Stimulated activated CD4-positive, alpha-beta T cell treated with anti-CD3 and anti-CD28 coated beads, Interleukin-15, amount 100 ng/mL, for 48 hours (primary cell): ENCODE results near the gene WDR59.

ENCODE experiments used
- DNase-seq, 2 donors: peaks; one replicate each; pipeline ENCODE4 v3.0.0-alpha.2; 2020; ENCODE audit warnings: low read depth in 2 of 2

WDR59 gene

DNA sequence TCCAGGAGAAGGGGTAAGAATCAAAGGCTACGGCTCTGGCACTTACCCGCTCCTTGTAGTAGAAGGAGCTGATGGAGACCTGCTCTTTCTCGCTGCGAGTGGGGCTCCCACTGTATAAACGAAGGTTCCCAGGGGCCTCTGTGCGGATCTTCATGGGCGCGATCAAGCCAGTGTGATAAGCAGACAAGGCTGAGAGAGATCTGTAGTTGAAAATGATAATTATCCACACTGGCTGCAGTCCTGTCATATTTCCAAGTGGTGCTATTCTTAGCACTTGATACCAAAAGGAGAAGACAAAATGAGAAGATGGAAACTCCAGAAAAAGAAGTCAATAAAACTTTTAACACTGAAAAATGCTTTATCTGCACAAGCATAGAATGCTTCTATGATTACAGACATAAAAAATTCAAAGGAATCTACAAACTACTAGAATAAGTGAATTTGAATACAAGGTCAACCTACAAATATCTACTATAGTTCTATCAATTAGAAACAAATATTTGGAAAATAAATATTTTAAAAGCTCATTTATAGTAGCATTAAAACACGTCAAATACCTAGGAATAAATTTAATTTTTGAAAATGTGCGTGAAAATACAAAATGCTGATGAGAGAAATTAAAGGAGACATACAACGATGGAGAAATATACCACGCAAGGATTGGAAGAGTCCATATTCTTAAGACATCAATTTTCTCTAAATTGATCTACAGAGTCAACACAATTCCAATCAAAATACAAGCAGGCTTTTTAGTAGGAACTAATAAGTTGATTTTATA is 80.8 kb downstream of the WDR59 start:
- no peak for DNase-seq

DNA sequence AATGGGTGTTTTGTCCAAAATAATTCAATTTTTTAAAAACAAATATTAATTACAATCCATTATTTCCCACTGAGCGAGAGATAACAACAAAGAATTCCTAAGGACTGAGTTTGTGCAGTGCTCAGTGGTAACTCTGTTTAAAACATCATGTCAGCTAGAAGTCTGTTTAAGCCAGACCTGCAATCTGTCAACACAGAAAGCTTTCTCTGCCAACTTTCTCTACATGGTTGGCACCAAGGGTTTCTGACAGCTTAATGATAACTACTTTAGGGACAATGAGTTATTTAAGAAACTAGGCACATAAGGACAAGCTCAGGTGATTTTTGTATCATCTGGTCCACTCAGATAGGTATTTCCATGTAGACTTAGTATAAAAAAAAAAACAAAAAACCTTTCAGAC is 81.8 kb downstream of the WDR59 start:
- DNase-seq = no peak

DNA sequence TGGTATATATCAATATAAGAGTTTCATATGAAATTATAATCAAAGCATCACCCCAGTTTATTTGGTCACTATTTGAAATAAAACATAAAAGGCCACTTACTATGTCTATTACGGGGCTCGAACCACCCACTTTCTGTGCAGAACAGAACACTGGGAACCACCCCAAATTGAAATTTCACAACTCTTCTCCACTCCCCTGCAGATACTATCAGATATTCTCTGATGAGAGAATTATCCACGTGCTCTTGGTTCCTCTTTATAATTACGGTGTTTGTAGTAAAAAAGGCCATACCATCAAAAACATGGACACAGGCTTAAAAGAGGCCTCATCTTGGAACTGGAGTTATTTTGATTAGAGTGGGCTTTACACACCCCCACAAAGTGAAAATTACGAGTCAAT is 82.8 kb downstream of the WDR59 start:
- DNase-seq = no peak

DNA sequence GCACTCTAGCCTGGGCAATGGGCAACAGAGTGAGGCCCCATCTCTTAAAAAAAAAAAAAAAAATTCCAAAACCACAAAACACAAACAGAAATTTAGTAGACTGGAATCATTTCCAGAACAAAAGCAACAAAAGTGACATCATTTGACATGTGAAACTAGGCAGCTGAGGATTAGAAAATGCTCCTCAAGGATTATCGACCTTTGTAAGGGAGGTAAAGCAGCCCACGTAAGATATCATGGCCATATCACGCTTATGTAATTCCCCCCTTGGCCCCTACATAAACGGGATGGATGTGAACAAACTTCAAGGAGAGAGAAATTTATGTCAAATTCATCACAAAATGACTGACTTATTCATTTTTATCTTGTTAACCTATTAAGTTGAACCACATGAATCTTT is 83.3 kb downstream of the WDR59 start:
- DNase-seq = no peak

DNA sequence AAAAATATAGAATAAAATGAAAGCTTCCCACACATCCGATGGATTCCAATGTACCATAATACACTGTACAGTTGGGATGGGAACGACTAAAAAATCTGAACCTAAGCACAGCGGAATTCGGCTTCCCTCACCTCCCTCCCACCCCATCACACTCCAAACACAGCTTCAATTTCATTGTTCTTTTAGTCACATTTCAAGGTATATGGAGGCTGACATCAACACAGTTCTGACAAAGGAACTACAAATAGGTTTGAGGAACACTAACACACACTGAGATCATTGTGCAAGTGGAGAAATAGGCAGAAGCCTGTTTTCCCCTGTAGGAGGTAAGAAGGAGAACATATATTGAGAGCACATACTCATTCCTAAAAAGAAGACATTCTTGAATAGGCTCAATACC is 85.1 kb downstream of the WDR59 start:
- DNase-seq = no peak

DNA sequence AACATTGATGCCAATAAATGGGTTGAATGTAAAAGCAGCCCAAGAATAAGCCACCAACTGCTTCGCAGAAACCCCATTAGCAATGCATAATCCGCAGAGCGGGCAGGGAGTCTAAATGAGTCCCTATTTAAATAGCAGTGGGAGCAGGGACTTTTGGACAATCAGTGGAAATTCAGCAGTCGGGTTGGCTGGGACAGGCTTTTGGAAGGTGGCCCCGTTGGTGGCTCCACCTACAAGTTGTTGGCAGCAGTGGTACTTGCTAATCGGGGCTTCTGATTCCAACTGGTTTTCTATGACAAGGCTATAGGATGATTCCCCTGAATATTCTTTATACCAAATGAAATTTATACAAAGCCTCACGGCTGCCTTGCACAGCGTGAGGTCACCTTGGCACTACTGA is 86.3 kb downstream of the WDR59 start:
- no peak for DNase-seq

DNA sequence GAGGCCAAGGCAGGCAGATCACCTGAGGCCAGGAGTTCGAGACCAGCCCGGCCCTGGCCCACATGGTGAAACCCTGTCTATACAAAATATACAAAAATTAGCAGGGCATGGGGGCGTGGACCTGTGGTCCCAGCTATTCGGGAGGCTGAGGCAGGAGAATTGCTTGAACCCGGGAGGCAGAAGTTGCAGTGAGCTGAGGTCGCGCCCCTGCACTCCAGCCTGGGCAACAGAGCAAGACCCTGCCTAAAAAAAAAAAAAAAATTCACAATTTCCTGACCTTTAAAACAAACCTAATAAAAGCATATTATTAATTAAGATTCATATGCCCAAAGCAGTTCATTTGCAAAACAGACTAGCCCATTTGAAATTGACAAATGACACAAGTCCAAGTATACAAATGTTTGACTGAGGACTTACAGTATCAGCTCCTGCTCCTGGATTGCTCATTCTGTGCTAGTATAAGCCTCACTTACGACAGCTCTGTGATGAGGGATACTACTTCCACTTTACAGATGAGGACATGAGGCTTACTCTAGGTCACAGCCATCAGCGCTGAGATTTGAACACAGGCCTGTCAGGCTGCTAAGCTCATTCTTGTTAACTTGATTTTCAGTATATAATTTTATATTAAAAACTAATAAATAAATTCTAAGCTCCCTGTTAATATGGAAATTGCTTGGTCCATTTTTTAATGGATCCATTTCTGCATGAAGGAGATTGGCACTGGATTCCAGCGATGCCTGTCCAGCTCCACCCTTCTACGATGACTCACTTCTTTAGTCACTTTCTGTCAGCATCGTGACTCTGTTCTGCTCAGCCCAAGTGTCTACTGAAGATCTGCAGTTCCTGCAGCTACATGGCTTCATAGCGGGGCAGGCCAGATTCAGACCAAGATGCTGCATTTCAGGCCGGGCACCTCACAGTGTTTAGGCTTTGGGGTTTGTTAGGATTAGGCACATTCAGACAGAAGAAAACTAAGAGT is 88.2 kb downstream of the WDR59 start:
- no peak for DNase-seq

DNA sequence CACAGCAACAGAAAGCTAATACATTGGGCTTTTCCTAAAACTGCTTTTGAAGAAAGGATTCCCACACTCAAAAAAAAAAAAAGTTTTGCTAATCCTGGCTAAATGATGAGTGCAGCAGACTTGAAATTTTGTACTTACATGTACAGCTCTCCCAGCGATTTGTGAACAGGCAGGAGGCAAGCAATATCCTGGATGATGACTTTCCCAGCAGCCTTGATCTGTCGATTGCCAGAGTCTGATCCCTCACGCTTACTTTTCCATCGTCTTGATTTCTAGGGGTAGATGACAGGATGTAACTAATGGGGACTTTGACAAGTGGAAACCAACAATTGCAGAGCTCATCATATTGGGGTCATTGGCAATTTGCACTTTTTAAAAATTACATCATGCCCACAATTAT is 91.4 kb downstream of the WDR59 start:
- no peak for DNase-seq

DNA sequence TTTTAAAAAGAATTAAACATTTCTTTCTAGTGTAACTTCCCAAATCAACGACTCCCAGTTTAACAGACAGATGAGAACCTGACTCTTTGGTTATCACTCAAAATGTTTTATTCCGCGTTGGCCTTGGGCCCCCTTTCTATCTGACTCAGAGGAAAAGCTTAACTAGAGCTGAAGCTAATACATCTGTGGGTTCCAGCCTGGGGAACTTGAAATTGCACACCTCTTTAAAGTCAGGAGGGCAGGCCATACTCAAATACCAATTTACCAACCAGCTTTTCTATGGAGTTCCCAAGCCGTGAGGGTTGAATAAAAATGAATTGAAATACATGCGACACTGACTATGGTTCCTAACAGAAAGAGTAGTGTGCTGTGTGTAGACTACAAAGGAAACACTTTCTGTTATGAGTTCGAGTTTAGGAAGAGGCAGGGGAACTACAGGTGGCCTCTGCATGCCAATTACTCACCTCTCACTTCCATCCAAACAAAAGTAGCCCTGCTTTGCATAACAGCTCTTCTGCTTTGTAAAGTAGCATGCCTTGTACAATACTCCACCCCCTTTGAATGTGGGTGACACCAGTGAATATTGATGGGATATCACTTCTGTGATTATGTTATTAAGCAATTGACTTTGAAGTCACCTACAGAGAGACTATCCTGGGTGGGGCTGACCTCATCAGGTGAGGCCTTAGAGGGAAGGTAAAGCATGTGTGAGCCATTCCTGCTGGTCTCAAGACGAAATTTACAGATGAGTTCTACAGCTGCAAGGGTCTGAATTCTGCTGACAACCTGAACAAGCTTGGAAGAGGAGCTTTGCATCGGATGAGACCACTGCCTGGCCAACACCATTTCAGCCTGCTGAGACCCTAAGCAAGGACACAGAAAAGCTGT is 92.1 kb downstream of the WDR59 start:
- DNase-seq = no peak

DNA sequence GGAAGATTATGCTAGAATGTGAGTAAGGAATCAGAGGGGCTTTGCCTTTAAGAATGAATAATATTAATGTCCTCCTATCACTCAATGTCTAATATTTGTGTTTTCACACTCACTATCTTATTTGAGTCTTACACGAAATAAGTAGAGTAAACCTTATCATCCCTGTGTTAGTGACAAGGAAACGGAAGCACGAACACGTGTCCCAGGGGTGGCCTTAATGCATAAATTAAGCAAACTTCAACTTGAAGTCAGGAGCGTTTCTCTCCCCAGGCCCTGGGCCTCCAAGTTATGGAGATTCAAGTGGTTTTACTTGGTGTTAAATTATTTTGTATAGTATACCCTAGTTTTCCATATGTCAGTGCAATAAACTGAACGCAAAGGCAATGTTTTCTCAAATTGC is 96.0 kb downstream of the WDR59 start:
- no peak for DNase-seq

DNA sequence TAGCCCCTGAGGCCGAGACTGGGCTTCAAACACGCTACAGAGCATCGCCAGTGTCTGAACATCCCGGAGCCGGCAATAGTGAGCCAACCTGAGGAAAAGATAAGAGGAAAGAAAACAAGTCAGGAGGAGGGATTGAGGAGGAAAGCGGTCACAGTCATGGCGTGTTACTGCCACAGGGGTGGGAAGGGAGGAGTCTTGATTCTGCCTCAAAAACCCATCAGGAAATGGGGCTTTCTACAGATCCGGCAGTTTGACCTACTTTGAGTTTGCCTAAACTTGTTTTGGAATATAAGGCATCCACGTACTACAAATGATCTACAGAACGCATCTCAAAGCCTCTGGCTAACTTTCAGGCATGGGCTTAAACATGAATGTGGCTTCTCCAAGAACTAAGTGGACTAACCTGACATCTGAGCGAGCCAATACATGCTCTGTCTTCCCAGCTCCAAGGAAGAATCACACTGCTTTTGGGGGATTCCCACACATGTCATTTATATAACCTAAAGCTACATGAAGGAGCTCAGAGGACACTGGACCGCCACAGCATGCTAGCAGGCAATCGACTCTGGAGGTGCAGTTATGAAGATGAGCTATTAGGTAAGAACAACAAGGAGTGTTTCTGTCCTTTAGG is 96.6 kb downstream of the WDR59 start:
- DNase-seq = no peak

DNA sequence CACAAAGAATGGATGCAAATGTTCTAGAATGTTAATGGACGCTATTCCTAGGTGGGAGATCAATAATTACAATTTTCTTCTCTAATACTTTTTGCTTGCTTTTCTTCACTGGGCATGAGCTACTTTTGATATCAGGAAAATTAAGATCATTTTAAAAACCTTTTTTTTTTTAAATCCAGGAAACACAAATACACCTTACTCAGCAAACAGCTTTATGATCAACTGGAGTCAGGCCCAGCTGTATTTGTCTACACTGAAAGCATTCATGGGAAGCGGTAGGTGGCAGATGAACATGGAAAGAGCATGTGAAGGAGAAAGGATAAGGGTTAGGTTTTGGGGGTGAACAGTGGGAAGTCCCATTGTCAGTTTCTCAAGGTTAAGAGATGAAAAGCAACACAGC is 97.8 kb downstream of the WDR59 start:
- DNase-seq = no peak

DNA sequence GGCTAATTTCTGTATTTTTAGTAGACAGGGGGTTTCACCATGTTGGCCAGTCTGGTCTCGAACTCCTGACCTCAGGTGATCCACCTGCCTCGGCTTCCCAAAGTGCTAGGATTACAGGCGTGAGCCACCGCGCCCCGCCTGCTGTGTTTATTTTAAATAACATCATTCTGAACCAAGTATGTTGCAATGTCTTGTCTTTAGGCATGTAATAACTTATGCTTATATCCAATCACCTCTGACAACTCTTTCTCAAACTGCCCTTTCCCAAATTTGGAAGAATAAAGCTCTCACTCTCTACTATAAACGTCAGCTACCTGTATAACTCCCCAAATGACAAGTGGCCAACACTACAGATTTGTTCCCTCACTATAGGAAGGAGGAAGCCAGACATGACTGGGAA is 107.2 kb downstream of the WDR59 start:
- no peak for DNase-seq

DNA sequence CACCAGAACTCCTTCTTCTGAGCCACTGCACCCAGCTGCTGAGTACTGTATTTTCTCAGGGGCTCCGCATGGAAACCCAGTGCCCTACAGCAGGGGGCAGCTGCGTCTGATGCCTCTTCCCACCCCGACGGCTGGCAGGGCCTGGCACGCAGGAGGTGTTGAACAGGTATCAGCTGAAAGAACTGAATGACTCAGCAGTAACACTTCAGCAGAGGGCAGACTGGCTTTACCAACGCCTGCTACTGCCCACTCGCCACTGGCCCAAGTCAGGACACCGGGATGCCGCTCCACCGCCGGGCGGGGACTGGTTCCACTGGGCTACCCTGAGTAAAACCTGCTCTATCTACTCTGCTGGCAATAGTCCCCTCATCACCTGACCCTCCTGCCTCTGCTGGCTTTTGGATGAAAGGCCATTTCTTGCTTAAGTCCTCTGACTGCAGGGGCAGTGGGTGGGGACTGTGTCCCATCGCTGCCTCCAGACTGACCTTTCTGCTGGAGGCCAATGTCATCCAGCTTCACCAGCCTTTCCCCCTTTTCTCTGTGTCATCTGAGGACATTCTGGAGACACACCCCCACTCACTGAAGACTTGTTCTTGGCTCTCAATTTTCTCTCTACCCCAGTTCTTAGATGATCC is 109.9 kb downstream of the WDR59 start:
- DNase-seq = no peak

DNA sequence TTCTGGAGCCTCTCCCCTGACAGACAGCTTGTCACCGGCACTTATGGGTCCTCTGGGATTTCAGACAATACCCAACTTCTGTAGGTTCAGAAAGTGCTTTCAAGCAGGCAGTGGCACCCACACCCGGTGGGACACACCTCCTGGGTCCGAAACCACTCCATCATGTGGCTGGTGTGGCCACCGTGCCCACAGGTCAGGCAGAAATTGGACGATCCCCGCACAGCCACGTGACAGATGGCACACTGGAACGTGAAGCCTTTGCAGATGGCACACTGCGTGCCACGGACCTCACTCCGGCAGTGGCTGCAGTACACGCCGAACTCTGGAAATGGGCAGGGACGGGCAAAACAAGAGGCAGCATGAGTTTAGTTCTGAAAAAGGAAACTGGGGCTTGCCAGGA is 110.8 kb downstream of the WDR59 start:
- DNase-seq = no peak

DNA sequence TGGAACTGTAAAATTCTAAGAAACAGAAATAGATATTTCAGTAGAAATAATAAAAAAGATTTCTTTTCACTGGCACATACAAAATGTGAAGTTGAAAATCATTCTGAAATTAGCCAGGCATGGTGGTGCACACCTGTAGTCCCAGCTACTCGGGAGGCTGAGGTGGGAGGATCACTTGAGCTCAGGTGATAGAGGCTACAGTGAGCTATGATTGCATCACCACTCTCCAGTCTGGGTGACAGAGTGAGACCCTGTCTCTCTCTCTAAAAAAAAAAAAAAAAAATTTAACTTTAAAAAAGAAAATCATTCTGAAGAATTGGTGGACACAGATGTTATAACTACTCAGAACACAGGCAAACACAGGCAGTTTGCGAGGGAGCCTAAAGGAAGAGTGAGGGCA is 112.6 kb downstream of the WDR59 start:
- DNase-seq = no peak

DNA sequence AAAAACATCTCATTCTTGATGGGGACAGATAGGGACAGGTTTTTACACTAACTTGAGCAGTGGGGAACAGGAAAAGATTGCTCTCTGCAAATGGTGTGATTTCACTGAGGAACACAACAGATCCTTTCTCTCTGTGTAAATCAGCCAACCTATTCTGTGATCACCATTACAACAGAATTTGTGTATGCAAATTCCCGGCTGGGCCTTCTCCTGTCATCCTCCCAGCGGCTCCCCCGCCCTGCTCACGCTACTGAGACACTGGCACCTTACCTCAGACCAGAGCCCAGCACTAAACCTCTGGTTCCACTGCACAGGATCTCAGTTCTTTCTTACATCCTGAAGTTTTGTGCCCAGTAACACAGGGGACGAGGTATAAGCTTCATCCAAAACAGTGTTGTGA is 113.3 kb downstream of the WDR59 start:
- DNase-seq = no peak

DNA sequence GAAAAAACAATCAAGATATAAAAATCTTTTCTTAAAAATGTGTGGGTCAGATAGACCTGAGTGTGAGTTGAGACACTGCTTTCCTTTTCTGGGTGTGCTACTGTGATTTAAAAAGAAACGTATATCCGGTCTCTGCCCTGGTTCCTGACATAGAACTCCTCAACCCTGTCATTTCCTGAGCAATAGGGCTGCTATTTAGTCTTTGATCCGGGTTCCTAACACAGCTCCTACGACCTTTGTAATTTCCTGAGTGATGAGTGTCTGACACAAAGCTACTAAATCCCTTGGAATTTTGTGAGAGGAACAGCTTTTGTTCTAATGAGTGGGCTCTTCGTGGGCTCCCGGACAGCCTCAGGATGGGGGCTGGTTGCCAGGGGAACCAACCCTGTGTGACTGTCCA is 116.4 kb downstream of the WDR59 start:
- DNase-seq = no peak

DNA sequence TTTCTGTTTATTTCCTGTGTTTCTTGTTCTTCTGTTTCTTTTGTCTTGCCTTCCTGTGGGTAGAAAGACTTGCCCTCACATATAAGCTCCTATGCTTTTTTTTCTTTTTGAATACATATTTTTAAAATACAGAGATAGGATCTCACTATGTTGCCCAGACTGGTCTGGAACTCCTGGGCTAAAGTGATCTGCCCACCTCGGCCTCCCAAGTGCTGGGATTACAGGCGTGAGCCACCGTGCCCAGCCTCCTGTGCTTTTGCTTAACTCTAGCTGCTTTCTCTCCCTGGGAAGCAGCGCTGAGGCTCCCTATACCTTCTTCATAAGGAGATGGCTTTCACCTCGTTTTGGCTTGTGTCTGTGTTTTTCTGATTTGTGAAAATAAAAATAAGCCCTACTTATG is 116.9 kb downstream of the WDR59 start:
- DNase-seq = no peak

DNA sequence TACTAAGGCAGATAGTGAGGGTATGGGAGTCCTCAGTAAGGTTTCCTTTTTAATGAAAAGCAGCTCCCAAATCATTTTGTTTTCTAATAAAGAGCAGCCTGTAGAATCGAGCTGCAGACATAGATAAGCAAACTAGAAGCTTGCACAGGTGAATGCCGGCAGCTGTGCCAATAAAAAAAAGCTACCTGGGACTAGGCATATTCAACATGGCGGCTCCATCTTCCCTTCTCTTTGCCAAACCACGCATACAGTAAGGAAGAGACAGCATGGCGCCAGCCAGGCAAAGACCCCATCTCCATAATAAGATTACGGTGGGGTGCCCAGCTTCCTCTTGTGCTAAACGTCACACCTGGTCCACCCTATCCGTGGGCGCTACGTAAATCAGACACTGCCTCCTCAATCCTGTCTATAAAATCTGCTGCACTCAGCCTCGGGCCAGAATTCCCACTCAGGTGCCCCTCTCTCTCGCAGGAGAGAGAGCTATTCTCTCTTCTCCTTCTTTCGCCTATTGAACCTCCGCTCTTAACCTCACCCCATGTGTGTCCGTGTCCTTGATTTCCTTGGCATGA is 117.6 kb downstream of the WDR59 start:
- no peak for DNase-seq
